DND-41 (cell line): Measurements from ENCODE around the gene EPHB3.

Source experiments
- ATAC-seq: fragments of 200-7000 bp; cut with Tn5 transposase; 3 replicates; pipeline ENCODE4 v1.9.1; 2021; ENCODE audit warnings: low read depth; ENCODE audit not compliant: insufficient read depth
- DNase-seq: peaks from one replicate; pipeline ENCODE4 v3.0.0-alpha.2; 2020
- H2AFZ ChIP-seq: 2 replicates; pipeline ENCODE4 v1.6.0; 2012; ENCODE audit warnings: low read depth, low read length
- H3K27ac ChIP-seq: 2 replicates; pipeline ENCODE4 v1.5.1; 2012; ENCODE audit warnings: low read length, inconsistent platforms
- H3K27me3 ChIP-seq: fragments of 200-600 bp; sonication (generic); 2 replicates; pipeline ENCODE4 v1.6.0; 2012; ENCODE audit warnings: low read length, mild to moderate bottlenecking, inconsistent platforms; ENCODE audit not compliant: insufficient read depth, poor library complexity
- H3K36me3 ChIP-seq: 2 replicates; pipeline ENCODE4 v1.5.1; 2012; ENCODE audit warnings: low read length, inconsistent platforms; ENCODE audit not compliant: insufficient read depth
- H3K4me1 ChIP-seq: 2 replicates; pipeline ENCODE4 v1.5.1; 2012; ENCODE audit warnings: mild to moderate bottlenecking, low read length; ENCODE audit not compliant: insufficient read depth
- H3K4me2 ChIP-seq: 2 replicates; pipeline ENCODE4 v1.6.0; 2012; ENCODE audit warnings: mild to moderate bottlenecking, moderate library complexity, low read length, inconsistent platforms; ENCODE audit not compliant: insufficient read depth
- H3K4me3 ChIP-seq, 2 experiments: fragments of 200-600 bp in 1 of 2; shearing (Covaris generic) in 1 of 2; 2 replicates each; pipeline ENCODE4 v1.5.1; 2012 to 2016; ENCODE audit warnings: inconsistent platforms in 2 of 2, low read length in 2 of 2, mild to moderate bottlenecking in 2 of 2, low read depth in 1 of 2, moderate library complexity in 1 of 2
- H3K79me2 ChIP-seq: 2 replicates; pipeline ENCODE4 v1.6.0; 2012; ENCODE audit warnings: low read length, inconsistent platforms; ENCODE audit not compliant: insufficient read depth
- H3K9ac ChIP-seq: 2 replicates; pipeline ENCODE4 v1.6.0; 2012; ENCODE audit warnings: low read depth, mild to moderate bottlenecking, inconsistent platforms, low read length, moderate library complexity
- H3K9me3 ChIP-seq: 2 replicates; pipeline ENCODE4 v1.5.1; 2012; ENCODE audit warnings: low read length, moderate library complexity, mild to moderate bottlenecking, inconsistent platforms; ENCODE audit not compliant: insufficient read depth, severe bottlenecking
- H4K20me1 ChIP-seq: 2 replicates; pipeline ENCODE4 v1.6.0; 2012; ENCODE audit warnings: low read length; ENCODE audit not compliant: insufficient read depth
- EZH2 ChIP-seq: IDR thresholded peaks from 3 replicates; pipeline ENCODE4 v1.6.1; 2012; ENCODE audit warnings: borderline replicate concordance, low read depth, mild to moderate bottlenecking, moderate library complexity, low read length, inconsistent platforms; ENCODE audit not compliant: severe bottlenecking
- TF ChIP-seq, protein P1 (sequence below): IDR thresholded peaks from 2 replicates; pipeline ENCODE4 v1.5.1; 2012; ENCODE audit warnings: borderline replicate concordance, low read length, moderate library complexity, mild to moderate bottlenecking; ENCODE audit not compliant: poor library complexity, severe bottlenecking; ENCODE audit errors: extremely low read depth

The EPHB3 gene

DNA sequence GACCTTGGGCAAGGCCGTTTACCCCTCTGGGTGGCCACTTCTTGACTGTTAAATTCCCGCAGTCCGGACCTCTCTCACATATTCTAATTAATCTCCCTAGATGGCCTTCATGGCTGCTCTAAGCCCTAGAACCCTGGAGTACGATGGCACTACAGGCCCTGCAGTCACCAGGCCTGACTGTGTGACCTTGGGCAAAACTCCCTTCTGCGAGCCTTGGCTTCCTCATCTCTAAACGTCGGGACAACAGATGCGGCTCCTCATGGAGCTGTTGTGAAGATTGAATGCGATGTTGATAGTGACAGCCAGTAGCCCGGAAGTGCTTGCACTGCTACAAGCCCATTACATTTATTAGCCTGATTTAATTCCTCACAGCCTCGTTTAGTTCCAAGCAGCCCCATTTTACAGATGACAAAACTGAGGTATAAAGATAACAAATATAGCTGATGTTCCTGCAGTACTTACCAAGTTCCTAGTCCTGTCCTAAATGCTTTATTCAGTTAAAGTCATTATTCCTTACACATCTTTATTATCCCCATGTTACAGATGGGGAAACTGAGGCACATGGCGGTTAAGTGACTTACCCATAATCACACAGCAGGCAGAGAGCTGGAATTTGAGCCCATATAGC is 10.3 kb downstream of the EPHB3 start:
- no peak overlapping the region for H3K9ac ChIP-seq
- H3K27ac ChIP-seq: no peak overlapping the region
- ATAC-seq (no peak), DNase-seq (no peak)
- TF ChIP-seq EZH2: no peak
- TF ChIP-seq, protein P1, sequence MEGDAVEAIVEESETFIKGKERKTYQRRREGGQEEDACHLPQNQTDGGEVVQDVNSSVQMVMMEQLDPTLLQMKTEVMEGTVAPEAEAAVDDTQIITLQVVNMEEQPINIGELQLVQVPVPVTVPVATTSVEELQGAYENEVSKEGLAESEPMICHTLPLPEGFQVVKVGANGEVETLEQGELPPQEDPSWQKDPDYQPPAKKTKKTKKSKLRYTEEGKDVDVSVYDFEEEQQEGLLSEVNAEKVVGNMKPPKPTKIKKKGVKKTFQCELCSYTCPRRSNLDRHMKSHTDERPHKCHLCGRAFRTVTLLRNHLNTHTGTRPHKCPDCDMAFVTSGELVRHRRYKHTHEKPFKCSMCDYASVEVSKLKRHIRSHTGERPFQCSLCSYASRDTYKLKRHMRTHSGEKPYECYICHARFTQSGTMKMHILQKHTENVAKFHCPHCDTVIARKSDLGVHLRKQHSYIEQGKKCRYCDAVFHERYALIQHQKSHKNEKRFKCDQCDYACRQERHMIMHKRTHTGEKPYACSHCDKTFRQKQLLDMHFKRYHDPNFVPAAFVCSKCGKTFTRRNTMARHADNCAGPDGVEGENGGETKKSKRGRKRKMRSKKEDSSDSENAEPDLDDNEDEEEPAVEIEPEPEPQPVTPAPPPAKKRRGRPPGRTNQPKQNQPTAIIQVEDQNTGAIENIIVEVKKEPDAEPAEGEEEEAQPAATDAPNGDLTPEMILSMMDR: no peak
- no peak overlapping the region for H3K4me2 ChIP-seq
- no peaks in the 10 kb centered on the region for H3K9me3 ChIP-seq
- no peaks in the 10 kb centered on the region for H3K79me2 ChIP-seq
- H3K4me3 ChIP-seq: no peak overlapping the region
- peaks cover 16% of the 10 kb centered on the region for H3K27me3 ChIP-seq
- no peak overlapping the region for H2AFZ ChIP-seq
- no peaks in the 10 kb centered on the region for H3K36me3 ChIP-seq
- no peaks in the 10 kb centered on the region for H3K4me1 ChIP-seq
- H4K20me1 ChIP-seq: peaks cover 5% of the 10 kb centered on the region; the same call in 1 of the 2 replicates

DNA sequence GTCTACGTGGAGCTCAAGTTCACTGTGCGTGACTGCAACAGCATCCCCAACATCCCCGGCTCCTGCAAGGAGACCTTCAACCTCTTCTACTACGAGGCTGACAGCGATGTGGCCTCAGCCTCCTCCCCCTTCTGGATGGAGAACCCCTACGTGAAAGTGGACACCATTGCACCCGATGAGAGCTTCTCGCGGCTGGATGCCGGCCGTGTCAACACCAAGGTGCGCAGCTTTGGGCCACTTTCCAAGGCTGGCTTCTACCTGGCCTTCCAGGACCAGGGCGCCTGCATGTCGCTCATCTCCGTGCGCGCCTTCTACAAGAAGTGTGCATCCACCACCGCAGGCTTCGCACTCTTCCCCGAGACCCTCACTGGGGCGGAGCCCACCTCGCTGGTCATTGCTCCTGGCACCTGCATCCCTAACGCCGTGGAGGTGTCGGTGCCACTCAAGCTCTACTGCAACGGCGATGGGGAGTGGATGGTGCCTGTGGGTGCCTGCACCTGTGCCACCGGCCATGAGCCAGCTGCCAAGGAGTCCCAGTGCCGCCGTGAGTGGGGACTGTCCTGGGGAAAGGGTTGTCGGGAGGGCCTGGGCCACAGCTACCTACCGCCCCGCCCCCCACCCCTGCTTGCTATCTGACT is 11.2 kb downstream of the EPHB3 start:
- no peaks in the 10 kb centered on the region for H3K36me3 ChIP-seq
- no peaks in the 10 kb centered on the region for H3K9me3 ChIP-seq
- TF ChIP-seq EZH2: no peak
- TF ChIP-seq, protein P1: no peak
- H3K79me2 ChIP-seq: no peaks in the 10 kb centered on the region
- no peak overlapping the region for H2AFZ ChIP-seq
- H3K9ac ChIP-seq: no peak overlapping the region
- H4K20me1 ChIP-seq: peaks cover 5% of the 10 kb centered on the region; the same call in 1 of the 2 replicates
- DNase-seq (no peak), ATAC-seq (no peak)
- H3K4me2 ChIP-seq: no peak overlapping the region
- H3K4me1 ChIP-seq: no peaks in the 10 kb centered on the region
- no peak overlapping the region for H3K4me3 ChIP-seq
- H3K27ac ChIP-seq: no peak overlapping the region
- peaks cover 16% of the 10 kb centered on the region for H3K27me3 ChIP-seq

DNA sequence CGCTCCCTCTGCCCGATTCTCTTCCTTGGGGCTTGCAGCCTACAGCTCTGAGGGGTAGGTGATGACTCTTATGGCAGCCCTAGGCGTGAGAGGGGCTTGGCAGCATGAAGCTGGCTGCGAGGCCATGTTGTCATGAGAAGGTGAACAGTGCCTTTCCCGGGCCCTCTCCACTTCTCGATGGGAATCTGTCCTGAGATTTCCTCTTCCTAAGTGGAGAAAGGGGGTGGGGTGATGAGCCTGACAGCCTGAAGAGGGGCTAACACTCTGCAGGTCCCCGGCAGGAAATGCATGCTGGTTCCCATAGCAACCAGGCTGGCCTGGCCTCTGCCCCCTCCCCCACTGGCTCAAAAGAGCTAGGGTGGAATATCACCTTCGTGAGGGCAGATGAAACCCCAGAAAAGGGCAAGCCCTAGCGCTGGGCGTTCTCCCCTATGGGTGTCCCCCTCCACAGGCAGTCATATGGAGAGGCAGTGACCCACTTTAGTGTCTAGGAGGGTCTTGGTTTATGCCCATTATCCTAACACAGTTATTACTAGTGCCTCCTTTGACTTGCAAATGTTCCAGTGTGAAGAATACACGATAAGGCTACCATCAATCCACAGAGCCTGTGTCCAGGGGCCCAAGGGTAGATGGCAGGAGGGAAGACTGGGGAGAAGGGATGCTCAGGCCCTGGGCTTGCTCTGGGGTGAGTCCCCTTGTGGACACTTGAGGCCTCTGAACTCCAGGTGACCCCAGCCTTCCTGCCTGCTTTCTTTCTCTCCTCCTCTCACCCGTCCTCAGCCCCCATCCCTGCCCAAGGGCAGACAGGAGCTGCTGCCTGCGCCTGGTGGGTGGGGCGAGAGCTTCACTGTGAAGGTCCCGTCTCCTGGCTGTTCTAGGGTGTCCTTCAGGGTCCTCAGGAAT is 13.2 kb downstream of the EPHB3 start:
- TF ChIP-seq EZH2: no peak
- TF ChIP-seq, protein P1: no peak
- H3K4me3 ChIP-seq: no peak overlapping the region
- H3K9ac ChIP-seq: no peak overlapping the region
- no peak overlapping the region for H3K4me2 ChIP-seq
- H3K79me2 ChIP-seq: no peaks in the 10 kb centered on the region
- H3K36me3 ChIP-seq: no peaks in the 10 kb centered on the region
- H3K27me3 ChIP-seq: peaks cover 7% of the 10 kb centered on the region
- no peaks in the 10 kb centered on the region for H3K4me1 ChIP-seq
- no peak overlapping the region for H3K27ac ChIP-seq
- H4K20me1 ChIP-seq: peaks cover 9% of the 10 kb centered on the region; the same call in 1 of the 2 replicates
- no peak overlapping the region for H2AFZ ChIP-seq
- ATAC-seq (no peak), DNase-seq (no peak)
- H3K9me3 ChIP-seq: no peaks in the 10 kb centered on the region
